GM23338 (cell line): Measurements from ENCODE around the gene SDC1. TPM values are rescaled to one million over a fixed set of nuclear protein-coding genes. Genes with fewer than 3 reads are reported as not detected.

ENCODE experiments used
- ATAC-seq: fragments of 200-7000 bp; cut with Tn5 transposase; 3 replicates; pipeline ENCODE4 v1.9.1; 2020
- DNase-seq: peaks from one replicate; pipeline ENCODE4 v3.0.0-alpha.2; 2015; ENCODE audit warnings: low spot score
- H2AFZ ChIP-seq: fragments of 200-600 bp; sonication (generic); 2 replicates; pipeline ENCODE4 v1.8.0; 2016; ENCODE audit warnings: antibody characterized with exemption, mild to moderate bottlenecking, moderate library complexity
- H3F3A ChIP-seq: fragments of 200-600 bp; sonication (generic); replicated peaks from 2 replicates; pipeline ENCODE4 v1.8.0; 2017; ENCODE audit warnings: antibody characterized with exemption, mixed run types, low read depth
- H3K27ac ChIP-seq: fragments of 200-600 bp; sonication (generic); 2 replicates; pipeline ENCODE4 v1.6.1; 2016; ENCODE audit warnings: low read depth
- H3K27me3 ChIP-seq: fragments of 200-600 bp; sonication (generic); 2 replicates; pipeline ENCODE4 v1.8.0; 2016; ENCODE audit warnings: mild to moderate bottlenecking, mixed run types, moderate library complexity; ENCODE audit not compliant: insufficient read depth
- H3K36me3 ChIP-seq: fragments of 200-600 bp; sonication (generic); 2 replicates; pipeline ENCODE4 v1.8.0; 2016; ENCODE audit warnings: mild to moderate bottlenecking; ENCODE audit not compliant: insufficient read depth
- H3K4me1 ChIP-seq: fragments of 200-600 bp; sonication (generic); 2 replicates; pipeline ENCODE4 v1.8.0; 2016; ENCODE audit warnings: mild to moderate bottlenecking, moderate library complexity; ENCODE audit not compliant: insufficient read depth
- H3K4me2 ChIP-seq: fragments of 200-600 bp; sonication (generic); 2 replicates; pipeline ENCODE4 v1.7.1; 2017; ENCODE audit warnings: mixed run types
- H3K4me3 ChIP-seq: fragments of 200-600 bp; sonication (generic); 2 replicates; pipeline ENCODE4 v1.6.1; 2016; ENCODE audit warnings: mixed run types
- H3K79me2 ChIP-seq: fragments of 200-600 bp; sonication (generic); replicated peaks from 2 replicates; pipeline ENCODE4 v1.8.0; 2017; ENCODE audit warnings: mild to moderate bottlenecking; ENCODE audit not compliant: insufficient read depth
- H3K9me2 ChIP-seq: fragments of 200-600 bp; sonication (generic); 2 replicates; pipeline ENCODE4 v1.8.0; 2017; ENCODE audit not compliant: insufficient read depth
- H4K20me1 ChIP-seq: fragments of 200-600 bp; sonication (generic); replicated peaks from 2 replicates; pipeline ENCODE4 v1.8.0; 2017; ENCODE audit warnings: mild to moderate bottlenecking; ENCODE audit not compliant: insufficient read depth
- H3K27ac Mint-ChIP-seq: 2 replicates; pipeline ENCODE4 v1.8.0; 2020; ENCODE audit warnings: inconsistent platforms, mild to moderate bottlenecking, moderate library complexity, mixed read lengths
- H3K27me3 Mint-ChIP-seq: 3 replicates; pipeline ENCODE4 v1.8.0; 2022; ENCODE audit warnings: low read depth, mild to moderate bottlenecking, moderate library complexity, mixed read lengths, inconsistent platforms; ENCODE audit not compliant: insufficient read depth, poor library complexity
- H3K36me3 Mint-ChIP-seq: 3 replicates; pipeline ENCODE4 v1.8.0; 2021; ENCODE audit warnings: low read depth, mild to moderate bottlenecking, inconsistent platforms, moderate library complexity, mixed read lengths
- H3K4me1 Mint-ChIP-seq: 3 replicates; pipeline ENCODE4 v1.8.0; 2020; ENCODE audit warnings: mild to moderate bottlenecking, inconsistent platforms, mixed read lengths
- H3K4me3 Mint-ChIP-seq: 3 replicates; pipeline ENCODE4 v1.8.0; 2021; ENCODE audit warnings: moderate library complexity, mild to moderate bottlenecking, inconsistent platforms, mixed read lengths
- H3K9me3 Mint-ChIP-seq: 3 replicates; pipeline ENCODE4 v1.8.0; 2020; ENCODE audit warnings: moderate library complexity, mild to moderate bottlenecking, inconsistent platforms, mixed read lengths
- CREB1 ChIP-seq: fragments of 250-450 bp; sonication (Bioruptor Pico); IDR thresholded peaks from 2 replicates; pipeline ENCODE4 v1.5.0; 2020; ENCODE audit warnings: low read depth, mild to moderate bottlenecking, moderate library complexity
- POLR2AphosphoS5 ChIP-seq: IDR thresholded peaks from 2 replicates; pipeline ENCODE4 v1.6.1; 2016; ENCODE audit warnings: antibody characterized with exemption, low read depth
- STAT1 ChIP-seq: IDR thresholded peaks from one replicate; pipeline ENCODE4 v1.6.1; 2016; ENCODE audit warnings: antibody characterized with exemption; ENCODE audit not compliant: unreplicated experiment
- ZNF331 ChIP-seq: fragments of 250-450 bp; sonication (Bioruptor Pico); IDR thresholded peaks from 2 replicates; pipeline ENCODE4 v1.5.0; 2020; ENCODE audit warnings: low read depth, mild to moderate bottlenecking, moderate library complexity
- polyA plus RNA-seq: library from polyadenylated mRNA; unstranded; fragments of >200 nt; fragmentation: Nextera tagmentation; extraction: Ambion mirVana; gene quantifications from 2 replicates; pipeline ENCODE4 v1.2.1, GENCODE V29; 2016
- total RNA-seq: library from RNA; depleted of rRNA; stranded (reverse); fragments of >200 nt; shearing (Covaris generic); gene quantifications from 2 replicates; pipeline ENCODE4 v1.2.3, GENCODE V29; 2014
- TF ChIP-seq, protein P1 (sequence below): fragments of 250-450 bp; sonication (Bioruptor Pico); IDR thresholded peaks from 2 replicates; pipeline ENCODE4 v1.5.0; 2020; ENCODE audit warnings: mild to moderate bottlenecking, moderate library complexity
- TF ChIP-seq, protein P2 (sequence below), 2 experiments: fragments of 200-600 bp in 1 of 2; sonication (generic) in 1 of 2; conservative IDR thresholded peaks; 2 replicates each; pipeline versions ENCODE4 v1.5.1 to v1.6.1; 2016 to 2017; ENCODE audit warnings: antibody characterized with exemption in 2 of 2, low read depth in 2 of 2, mild to moderate bottlenecking in 2 of 2, moderate library complexity in 1 of 2
- TF ChIP-seq, protein P3 (sequence below): IDR thresholded peaks from 2 replicates; pipeline ENCODE4 v1.6.1; 2016; ENCODE audit warnings: antibody characterized with exemption

SDC1 gene
- total and polyA plus RNA-seq, 2 experiments from 2014 or later: 16.6 to 43.0 TPM

DNA sequence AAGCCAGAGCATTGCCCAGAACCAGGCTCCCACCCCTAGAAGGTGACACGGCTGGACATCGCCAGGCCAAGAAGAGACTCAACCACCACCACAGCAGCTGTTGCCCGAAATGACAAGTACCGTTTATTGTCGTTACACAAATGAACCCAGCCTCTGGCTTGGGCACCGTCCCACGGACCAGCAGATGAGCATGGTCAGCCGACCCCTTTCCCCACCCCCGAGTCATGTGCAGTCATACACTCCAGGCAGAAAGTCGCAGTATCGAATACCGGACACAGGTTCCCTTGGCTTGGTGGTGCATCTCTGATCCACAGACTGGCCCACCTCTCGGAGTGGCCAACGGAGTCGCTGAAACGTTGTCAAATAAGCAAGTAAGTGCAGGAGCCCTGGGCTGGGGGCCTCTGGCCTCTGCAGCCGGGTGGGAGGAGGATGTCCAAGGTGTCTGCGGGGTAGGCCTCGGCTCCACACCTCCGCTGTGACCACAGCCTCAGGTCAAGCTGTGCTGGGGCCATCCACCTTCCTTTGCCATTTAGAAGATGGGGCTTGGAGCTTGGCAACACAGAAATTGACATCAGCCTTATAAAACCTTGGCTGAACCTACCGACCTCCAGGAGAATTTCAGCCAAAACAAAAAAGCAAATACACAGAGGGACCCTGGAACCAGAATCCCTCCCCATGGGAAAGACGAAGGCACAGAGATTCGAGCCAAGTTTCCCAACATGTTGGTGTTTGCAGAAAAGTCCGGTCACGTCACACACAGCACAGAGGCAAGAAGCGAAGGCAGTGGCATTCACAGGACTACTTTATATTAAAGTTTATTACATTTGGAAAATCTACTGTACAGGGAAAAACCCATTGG is 24.0 kb downstream of the SDC1 start (continued):
- TF ChIP-seq, protein P1, sequence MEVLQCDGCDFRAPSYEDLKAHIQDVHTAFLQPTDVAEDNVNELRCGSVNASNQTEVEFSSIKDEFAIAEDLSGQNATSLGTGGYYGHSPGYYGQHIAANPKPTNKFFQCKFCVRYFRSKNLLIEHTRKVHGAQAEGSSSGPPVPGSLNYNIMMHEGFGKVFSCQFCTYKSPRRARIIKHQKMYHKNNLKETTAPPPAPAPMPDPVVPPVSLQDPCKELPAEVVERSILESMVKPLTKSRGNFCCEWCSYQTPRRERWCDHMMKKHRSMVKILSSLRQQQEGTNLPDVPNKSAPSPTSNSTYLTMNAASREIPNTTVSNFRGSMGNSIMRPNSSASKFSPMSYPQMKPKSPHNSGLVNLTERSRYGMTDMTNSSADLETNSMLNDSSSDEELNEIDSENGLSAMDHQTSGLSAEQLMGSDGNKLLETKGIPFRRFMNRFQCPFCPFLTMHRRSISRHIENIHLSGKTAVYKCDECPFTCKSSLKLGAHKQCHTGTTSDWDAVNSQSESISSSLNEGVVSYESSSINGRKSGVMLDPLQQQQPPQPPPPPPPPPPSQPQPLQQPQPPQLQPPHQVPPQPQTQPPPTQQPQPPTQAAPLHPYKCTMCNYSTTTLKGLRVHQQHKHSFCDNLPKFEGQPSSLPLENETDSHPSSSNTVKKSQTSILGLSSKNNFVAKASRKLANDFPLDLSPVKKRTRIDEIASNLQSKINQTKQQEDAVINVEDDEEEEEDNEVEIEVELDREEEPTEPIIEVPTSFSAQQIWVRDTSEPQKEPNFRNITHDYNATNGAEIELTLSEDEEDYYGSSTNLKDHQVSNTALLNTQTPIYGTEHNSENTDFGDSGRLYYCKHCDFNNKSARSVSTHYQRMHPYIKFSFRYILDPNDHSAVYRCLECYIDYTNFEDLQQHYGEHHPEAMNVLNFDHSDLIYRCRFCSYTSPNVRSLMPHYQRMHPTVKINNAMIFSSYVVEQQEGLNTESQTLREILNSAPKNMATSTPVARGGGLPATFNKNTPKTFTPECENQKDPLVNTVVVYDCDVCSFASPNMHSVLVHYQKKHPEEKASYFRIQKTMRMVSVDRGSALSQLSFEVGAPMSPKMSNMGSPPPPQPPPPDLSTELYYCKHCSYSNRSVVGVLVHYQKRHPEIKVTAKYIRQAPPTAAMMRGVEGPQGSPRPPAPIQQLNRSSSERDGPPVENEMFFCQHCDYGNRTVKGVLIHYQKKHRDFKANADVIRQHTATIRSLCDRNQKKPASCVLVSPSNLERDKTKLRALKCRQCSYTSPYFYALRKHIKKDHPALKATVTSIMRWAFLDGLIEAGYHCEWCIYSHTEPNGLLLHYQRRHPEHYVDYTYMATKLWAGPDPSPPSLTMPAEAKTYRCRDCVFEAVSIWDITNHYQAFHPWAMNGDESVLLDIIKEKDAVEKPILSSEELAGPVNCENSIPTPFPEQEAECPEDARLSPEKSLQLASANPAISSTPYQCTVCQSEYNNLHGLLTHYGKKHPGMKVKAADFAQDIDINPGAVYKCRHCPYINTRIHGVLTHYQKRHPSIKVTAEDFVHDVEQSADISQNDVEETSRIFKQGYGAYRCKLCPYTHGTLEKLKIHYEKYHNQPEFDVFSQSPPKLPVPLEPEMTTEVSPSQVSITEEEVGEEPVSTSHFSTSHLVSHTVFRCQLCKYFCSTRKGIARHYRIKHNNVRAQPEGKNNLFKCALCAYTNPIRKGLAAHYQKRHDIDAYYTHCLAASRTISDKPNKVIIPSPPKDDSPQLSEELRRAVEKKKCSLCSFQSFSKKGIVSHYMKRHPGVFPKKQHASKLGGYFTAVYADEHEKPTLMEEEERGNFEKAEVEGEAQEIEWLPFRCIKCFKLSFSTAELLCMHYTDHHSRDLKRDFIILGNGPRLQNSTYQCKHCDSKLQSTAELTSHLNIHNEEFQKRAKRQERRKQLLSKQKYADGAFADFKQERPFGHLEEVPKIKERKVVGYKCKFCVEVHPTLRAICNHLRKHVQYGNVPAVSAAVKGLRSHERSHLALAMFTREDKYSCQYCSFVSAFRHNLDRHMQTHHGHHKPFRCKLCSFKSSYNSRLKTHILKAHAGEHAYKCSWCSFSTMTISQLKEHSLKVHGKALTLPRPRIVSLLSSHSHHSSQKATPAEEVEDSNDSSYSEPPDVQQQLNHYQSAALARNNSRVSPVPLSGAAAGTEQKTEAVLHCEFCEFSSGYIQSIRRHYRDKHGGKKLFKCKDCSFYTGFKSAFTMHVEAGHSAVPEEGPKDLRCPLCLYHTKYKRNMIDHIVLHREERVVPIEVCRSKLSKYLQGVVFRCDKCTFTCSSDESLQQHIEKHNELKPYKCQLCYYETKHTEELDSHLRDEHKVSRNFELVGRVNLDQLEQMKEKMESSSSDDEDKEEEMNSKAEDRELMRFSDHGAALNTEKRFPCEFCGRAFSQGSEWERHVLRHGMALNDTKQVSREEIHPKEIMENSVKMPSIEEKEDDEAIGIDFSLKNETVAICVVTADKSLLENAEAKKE (CRISPR knock-in tag): no peak
- TF ChIP-seq, protein P2, sequence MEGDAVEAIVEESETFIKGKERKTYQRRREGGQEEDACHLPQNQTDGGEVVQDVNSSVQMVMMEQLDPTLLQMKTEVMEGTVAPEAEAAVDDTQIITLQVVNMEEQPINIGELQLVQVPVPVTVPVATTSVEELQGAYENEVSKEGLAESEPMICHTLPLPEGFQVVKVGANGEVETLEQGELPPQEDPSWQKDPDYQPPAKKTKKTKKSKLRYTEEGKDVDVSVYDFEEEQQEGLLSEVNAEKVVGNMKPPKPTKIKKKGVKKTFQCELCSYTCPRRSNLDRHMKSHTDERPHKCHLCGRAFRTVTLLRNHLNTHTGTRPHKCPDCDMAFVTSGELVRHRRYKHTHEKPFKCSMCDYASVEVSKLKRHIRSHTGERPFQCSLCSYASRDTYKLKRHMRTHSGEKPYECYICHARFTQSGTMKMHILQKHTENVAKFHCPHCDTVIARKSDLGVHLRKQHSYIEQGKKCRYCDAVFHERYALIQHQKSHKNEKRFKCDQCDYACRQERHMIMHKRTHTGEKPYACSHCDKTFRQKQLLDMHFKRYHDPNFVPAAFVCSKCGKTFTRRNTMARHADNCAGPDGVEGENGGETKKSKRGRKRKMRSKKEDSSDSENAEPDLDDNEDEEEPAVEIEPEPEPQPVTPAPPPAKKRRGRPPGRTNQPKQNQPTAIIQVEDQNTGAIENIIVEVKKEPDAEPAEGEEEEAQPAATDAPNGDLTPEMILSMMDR (conservative IDR thresholded peaks at IDR 0.05; ENCODE audit: low read depth in 2 of 2): no peak
- no peak for TF ChIP-seq STAT1

DNA sequence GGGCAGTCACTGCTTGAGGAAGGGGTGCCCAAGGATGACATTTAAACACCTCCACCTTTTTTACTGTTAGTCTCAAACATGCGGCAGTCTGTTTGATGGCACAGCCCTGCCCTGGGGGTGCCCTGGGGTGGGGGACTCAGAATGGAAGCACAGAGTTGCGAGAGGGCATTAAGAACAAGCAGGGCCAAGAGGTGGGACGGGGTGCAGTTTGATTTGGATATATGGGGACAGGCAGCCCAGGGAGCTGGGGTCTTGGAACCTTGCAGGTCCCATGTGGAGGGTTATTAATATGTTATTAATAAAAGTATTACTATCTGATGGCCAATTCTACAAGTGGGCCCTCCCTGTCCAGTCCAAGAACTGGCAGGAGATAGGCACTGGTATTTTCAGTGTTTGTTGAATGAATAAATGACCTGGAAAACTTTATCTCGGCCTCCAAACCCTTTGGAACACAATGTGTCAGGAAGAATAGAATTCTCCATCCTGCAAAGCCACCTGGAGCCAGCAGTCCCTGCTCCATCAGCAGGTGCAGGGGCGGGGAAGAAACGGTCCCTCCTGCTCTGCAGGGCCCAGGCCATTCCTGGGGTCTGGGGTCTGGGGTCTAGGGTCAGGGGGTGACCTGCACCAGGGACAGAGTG is 25.2 kb downstream of the SDC1 start:
- no peak overlapping the region for H3K4me2 ChIP-seq
- peaks cover 2% of the 10 kb centered on the region; the same call in 1 of the 2 replicates for H4K20me1 ChIP-seq
- Mint-ChIP-seq H3K27ac (no peak overlapping the region), H3K4me1 (peaks cover 8% of the 10 kb centered on the region), H3K27me3 (peaks cover 7% of the 10 kb centered on the region), H3K9me3 (no peaks in the 10 kb centered on the region), H3K4me3 (no peak overlapping the region), H3K36me3 (peaks cover 38% of the 10 kb centered on the region)
- DNase-seq (no peak), ATAC-seq (no peak)
- no peaks in the 10 kb centered on the region for H3K4me1 ChIP-seq
- no peak overlapping the region for H3K27ac ChIP-seq
- no peak overlapping the region for H2AFZ ChIP-seq
- no peak overlapping the region for H3K4me3 ChIP-seq
- H3K9me2 ChIP-seq: no peaks in the 10 kb centered on the region
- peaks cover 7% of the 10 kb centered on the region for H3K36me3 ChIP-seq
- no peaks in the 10 kb centered on the region for H3K79me2 ChIP-seq
- no peaks in the 10 kb centered on the region for H3K27me3 ChIP-seq
- H3F3A ChIP-seq: 0 out of 2 replicates have a peak, but pooled peaks cover 3% of the 10 kb centered on the region
- TF ChIP-seq, protein P3, sequence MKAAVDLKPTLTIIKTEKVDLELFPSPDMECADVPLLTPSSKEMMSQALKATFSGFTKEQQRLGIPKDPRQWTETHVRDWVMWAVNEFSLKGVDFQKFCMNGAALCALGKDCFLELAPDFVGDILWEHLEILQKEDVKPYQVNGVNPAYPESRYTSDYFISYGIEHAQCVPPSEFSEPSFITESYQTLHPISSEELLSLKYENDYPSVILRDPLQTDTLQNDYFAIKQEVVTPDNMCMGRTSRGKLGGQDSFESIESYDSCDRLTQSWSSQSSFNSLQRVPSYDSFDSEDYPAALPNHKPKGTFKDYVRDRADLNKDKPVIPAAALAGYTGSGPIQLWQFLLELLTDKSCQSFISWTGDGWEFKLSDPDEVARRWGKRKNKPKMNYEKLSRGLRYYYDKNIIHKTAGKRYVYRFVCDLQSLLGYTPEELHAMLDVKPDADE: no peak
- TF ChIP-seq CREB1 (CRISPR knock-in tag) (no peak), POLR2AphosphoS5 (no peak), ZNF331 (no peak)
- TF ChIP-seq, protein P2 (conservative IDR thresholded peaks at IDR 0.05; ENCODE audit: low read depth in 2 of 2): no peak
